HEK293 (cell line): Measurements from ENCODE around the gene AKR1B15.

Experiments used
- BCL6B ChIP-seq: fragments of 450-650 bp; formaldehyde crosslinking; IDR thresholded peaks from 2 replicates; pipeline ENCODE4 v1.5.1; 2017; ENCODE audit warnings: missing biosample characterization, missing genetic modification characterization
- GLI4 ChIP-seq: fragments of 450-650 bp; formaldehyde crosslinking; IDR thresholded peaks from 2 replicates; pipeline ENCODE4 v1.5.1; 2016; ENCODE audit warnings: missing biosample characterization, missing genetic modification characterization
- KLF8 ChIP-seq: fragments of 450-650 bp; formaldehyde crosslinking; IDR thresholded peaks from 2 replicates; pipeline ENCODE4 v1.5.1; 2016; ENCODE audit warnings: missing biosample characterization, missing genetic modification characterization
- MEIS1 ChIP-seq: sonication (generic); formaldehyde crosslinking; IDR thresholded peaks from 2 replicates; pipeline ENCODE4 v1.8.1; 2022; ENCODE audit warnings: missing genetic modification reagents, mild to moderate bottlenecking, borderline replicate concordance
- PRDM10 ChIP-seq: fragments of 450-650 bp; formaldehyde crosslinking; IDR thresholded peaks from 2 replicates; pipeline ENCODE4 v1.5.1; 2016; ENCODE audit warnings: missing biosample characterization, missing genetic modification characterization
- SP3 ChIP-seq: fragments of 450-650 bp; formaldehyde crosslinking; IDR thresholded peaks from 2 replicates; pipeline ENCODE4 v1.5.1; 2016; ENCODE audit warnings: missing biosample characterization, missing genetic modification characterization
- ZBTB17 ChIP-seq: fragments of 450-650 bp; formaldehyde crosslinking; IDR thresholded peaks from 2 replicates; pipeline ENCODE4 v1.5.1; 2016; ENCODE audit warnings: missing biosample characterization, missing genetic modification characterization
- ZBTB20 ChIP-seq: fragments of 450-650 bp; formaldehyde crosslinking; IDR thresholded peaks from 2 replicates; pipeline ENCODE4 v1.5.1; 2016; ENCODE audit warnings: missing biosample characterization, missing genetic modification characterization
- ZBTB7A ChIP-seq: fragments of 450-650 bp; formaldehyde crosslinking; IDR thresholded peaks from 2 replicates; pipeline ENCODE4 v1.5.1; 2016; ENCODE audit warnings: low read depth, missing biosample characterization, missing genetic modification characterization
- ZIC2 ChIP-seq: fragments of 450-650 bp; formaldehyde crosslinking; IDR thresholded peaks from 2 replicates; pipeline ENCODE4 v1.5.1; 2016; ENCODE audit warnings: missing biosample characterization, missing genetic modification characterization
- ZNF121 ChIP-seq: fragments of 450-650 bp; formaldehyde crosslinking; IDR thresholded peaks from 2 replicates; pipeline ENCODE4 v1.5.1; 2016; ENCODE audit warnings: missing biosample characterization, missing genetic modification characterization
- ZNF324 ChIP-seq: fragments of 450-650 bp; formaldehyde crosslinking; IDR thresholded peaks from 2 replicates; pipeline ENCODE4 v1.5.1; 2016; ENCODE audit warnings: missing biosample characterization, missing genetic modification characterization
- ZNF341 ChIP-seq: fragments of 450-650 bp; formaldehyde crosslinking; IDR thresholded peaks from 2 replicates; pipeline ENCODE4; 2016; ENCODE audit warnings: low read depth, missing biosample characterization, missing genetic modification characterization
- ZNF362 ChIP-seq: fragments of 450-650 bp; formaldehyde crosslinking; IDR thresholded peaks from 2 replicates; pipeline ENCODE4 v1.5.1; 2016; ENCODE audit warnings: missing biosample characterization, missing genetic modification characterization
- ZNF391 ChIP-seq: fragments of 450-650 bp; formaldehyde crosslinking; IDR thresholded peaks from 2 replicates; pipeline ENCODE4 v1.5.1; 2016; ENCODE audit warnings: low read depth, missing biosample characterization, missing genetic modification characterization, borderline replicate concordance
- ZNF549 ChIP-seq: fragments of 450-650 bp; IDR thresholded peaks from 2 replicates; pipeline ENCODE4 v1.5.1; 2018; ENCODE audit warnings: missing biosample characterization, missing genetic modification characterization, mild to moderate bottlenecking, inconsistent platforms, moderate library complexity
- ZNF560 ChIP-seq: fragments of 450-650 bp; formaldehyde crosslinking; IDR thresholded peaks from 2 replicates; pipeline ENCODE4 v1.5.1; 2017; ENCODE audit warnings: missing biosample characterization, missing genetic modification characterization, borderline replicate concordance
- ZNF624 ChIP-seq: fragments of 450-650 bp; formaldehyde crosslinking; IDR thresholded peaks from 2 replicates; pipeline ENCODE4 v1.5.1; 2017; ENCODE audit warnings: missing biosample characterization, missing genetic modification characterization
- ZNF670 ChIP-seq: fragments of 450-650 bp; formaldehyde crosslinking; IDR thresholded peaks from 2 replicates; pipeline ENCODE4 v1.5.1; 2016; ENCODE audit warnings: missing biosample characterization, missing genetic modification characterization, low read depth
- ZNF701 ChIP-seq: fragments of 450-650 bp; formaldehyde crosslinking; IDR thresholded peaks from 2 replicates; pipeline ENCODE4 v1.5.1; 2016; ENCODE audit warnings: missing biosample characterization, missing genetic modification characterization
- ZNF768 ChIP-seq: fragments of 450-650 bp; formaldehyde crosslinking; IDR thresholded peaks from 2 replicates; pipeline ENCODE4 v1.5.1; 2018; ENCODE audit warnings: missing biosample characterization, mild to moderate bottlenecking, missing genetic modification characterization
- ZNF777 ChIP-seq: fragments of 450-650 bp; formaldehyde crosslinking; IDR thresholded peaks from 2 replicates; pipeline ENCODE4 v1.5.1; 2017; ENCODE audit warnings: missing biosample characterization, missing genetic modification characterization, borderline replicate concordance
- TF ChIP-seq, protein P1 (sequence below): fragments of 450-650 bp; formaldehyde crosslinking; IDR thresholded peaks from 2 replicates; pipeline ENCODE4 v1.5.1; 2016; ENCODE audit warnings: missing biosample characterization, missing genetic modification characterization, borderline replicate concordance
- TF ChIP-seq, protein P2 (sequence below): fragments of 450-650 bp; formaldehyde crosslinking; IDR thresholded peaks from 2 replicates; pipeline ENCODE4 v1.5.1; 2016; ENCODE audit warnings: missing biosample characterization, missing genetic modification characterization, borderline replicate concordance
- TF ChIP-seq, protein P3 (sequence below): fragments of 450-650 bp; formaldehyde crosslinking; IDR thresholded peaks from 2 replicates; pipeline ENCODE4 v1.5.1; 2016; ENCODE audit warnings: missing biosample characterization, missing genetic modification characterization

The AKR1B15 gene

DNA sequence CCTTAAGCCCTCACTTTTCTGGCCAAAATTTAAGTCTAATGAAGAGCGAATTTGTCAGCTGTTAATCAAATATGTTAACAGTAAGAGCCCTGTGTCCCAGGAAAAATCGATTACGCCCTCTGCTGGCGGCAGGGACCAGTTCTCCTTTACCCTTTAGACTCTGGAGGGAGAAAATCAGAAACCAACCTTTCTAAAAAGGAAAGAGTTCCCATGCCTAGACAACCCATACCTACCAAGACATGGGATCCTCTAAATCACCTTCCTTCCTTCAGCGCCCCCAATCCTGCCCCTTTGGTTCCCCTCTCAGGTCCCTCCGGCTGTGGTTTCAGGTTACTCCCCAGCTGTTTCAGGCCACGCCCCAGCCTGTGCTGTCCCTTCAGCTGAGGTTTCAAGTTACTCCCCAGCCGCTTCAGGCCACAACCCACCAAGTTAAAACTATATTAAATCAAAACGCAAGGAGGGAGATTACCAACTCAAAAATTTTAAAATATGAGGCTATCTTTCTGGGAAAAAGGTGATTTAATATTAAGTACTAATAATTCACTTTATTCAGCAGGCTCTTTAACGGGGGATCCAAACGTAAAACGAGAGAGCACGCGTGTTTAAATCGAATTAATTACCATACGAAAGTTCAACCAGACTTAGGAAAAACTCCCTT is 1.4 kb upstream of the AKR1B15 start (continued):
- no peak for TF ChIP-seq BCL6B (tag by site-specific recombination)
- TF ChIP-seq ZNF549 = no peak
- TF ChIP-seq ZIC2 (tag by site-specific recombination) = no peak
- no peak for TF ChIP-seq MEIS1
- TF ChIP-seq PRDM10 = peak; percentile 43; the same call in 1 of the 2 replicates
- TF ChIP-seq, protein P1, sequence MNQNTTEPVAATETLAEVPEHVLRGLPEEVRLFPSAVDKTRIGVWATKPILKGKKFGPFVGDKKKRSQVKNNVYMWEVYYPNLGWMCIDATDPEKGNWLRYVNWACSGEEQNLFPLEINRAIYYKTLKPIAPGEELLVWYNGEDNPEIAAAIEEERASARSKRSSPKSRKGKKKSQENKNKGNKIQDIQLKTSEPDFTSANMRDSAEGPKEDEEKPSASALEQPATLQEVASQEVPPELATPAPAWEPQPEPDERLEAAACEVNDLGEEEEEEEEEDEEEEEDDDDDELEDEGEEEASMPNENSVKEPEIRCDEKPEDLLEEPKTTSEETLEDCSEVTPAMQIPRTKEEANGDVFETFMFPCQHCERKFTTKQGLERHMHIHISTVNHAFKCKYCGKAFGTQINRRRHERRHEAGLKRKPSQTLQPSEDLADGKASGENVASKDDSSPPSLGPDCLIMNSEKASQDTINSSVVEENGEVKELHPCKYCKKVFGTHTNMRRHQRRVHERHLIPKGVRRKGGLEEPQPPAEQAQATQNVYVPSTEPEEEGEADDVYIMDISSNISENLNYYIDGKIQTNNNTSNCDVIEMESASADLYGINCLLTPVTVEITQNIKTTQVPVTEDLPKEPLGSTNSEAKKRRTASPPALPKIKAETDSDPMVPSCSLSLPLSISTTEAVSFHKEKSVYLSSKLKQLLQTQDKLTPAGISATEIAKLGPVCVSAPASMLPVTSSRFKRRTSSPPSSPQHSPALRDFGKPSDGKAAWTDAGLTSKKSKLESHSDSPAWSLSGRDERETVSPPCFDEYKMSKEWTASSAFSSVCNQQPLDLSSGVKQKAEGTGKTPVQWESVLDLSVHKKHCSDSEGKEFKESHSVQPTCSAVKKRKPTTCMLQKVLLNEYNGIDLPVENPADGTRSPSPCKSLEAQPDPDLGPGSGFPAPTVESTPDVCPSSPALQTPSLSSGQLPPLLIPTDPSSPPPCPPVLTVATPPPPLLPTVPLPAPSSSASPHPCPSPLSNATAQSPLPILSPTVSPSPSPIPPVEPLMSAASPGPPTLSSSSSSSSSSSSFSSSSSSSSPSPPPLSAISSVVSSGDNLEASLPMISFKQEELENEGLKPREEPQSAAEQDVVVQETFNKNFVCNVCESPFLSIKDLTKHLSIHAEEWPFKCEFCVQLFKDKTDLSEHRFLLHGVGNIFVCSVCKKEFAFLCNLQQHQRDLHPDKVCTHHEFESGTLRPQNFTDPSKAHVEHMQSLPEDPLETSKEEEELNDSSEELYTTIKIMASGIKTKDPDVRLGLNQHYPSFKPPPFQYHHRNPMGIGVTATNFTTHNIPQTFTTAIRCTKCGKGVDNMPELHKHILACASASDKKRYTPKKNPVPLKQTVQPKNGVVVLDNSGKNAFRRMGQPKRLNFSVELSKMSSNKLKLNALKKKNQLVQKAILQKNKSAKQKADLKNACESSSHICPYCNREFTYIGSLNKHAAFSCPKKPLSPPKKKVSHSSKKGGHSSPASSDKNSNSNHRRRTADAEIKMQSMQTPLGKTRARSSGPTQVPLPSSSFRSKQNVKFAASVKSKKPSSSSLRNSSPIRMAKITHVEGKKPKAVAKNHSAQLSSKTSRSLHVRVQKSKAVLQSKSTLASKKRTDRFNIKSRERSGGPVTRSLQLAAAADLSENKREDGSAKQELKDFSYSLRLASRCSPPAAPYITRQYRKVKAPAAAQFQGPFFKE (tag by site-specific recombination) = no peak
- no peak for TF ChIP-seq ZNF624 (tag by site-specific recombination)
- TF ChIP-seq ZBTB7A (tag by site-specific recombination) = no peak
- no peak for TF ChIP-seq ZNF121 (tag by site-specific recombination)
- peak; percentile 30; the same call in 1 of the 2 replicates for TF ChIP-seq SP3 (tag by site-specific recombination)
- no peak for TF ChIP-seq ZNF560
- peak; percentile 60 for TF ChIP-seq ZBTB17
- TF ChIP-seq, protein P2, sequence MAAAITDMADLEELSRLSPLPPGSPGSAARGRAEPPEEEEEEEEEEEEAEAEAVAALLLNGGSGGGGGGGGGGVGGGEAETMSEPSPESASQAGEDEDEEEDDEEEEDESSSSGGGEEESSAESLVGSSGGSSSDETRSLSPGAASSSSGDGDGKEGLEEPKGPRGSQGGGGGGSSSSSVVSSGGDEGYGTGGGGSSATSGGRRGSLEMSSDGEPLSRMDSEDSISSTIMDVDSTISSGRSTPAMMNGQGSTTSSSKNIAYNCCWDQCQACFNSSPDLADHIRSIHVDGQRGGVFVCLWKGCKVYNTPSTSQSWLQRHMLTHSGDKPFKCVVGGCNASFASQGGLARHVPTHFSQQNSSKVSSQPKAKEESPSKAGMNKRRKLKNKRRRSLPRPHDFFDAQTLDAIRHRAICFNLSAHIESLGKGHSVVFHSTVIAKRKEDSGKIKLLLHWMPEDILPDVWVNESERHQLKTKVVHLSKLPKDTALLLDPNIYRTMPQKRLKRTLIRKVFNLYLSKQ = no peak
- TF ChIP-seq ZNF362 (tag by site-specific recombination) = no peak
- peak; percentile 56; the same call in 1 of the 2 replicates for TF ChIP-seq KLF8 (tag by site-specific recombination)
- no peak for TF ChIP-seq ZNF324 (tag by site-specific recombination)
- TF ChIP-seq, protein P3, sequence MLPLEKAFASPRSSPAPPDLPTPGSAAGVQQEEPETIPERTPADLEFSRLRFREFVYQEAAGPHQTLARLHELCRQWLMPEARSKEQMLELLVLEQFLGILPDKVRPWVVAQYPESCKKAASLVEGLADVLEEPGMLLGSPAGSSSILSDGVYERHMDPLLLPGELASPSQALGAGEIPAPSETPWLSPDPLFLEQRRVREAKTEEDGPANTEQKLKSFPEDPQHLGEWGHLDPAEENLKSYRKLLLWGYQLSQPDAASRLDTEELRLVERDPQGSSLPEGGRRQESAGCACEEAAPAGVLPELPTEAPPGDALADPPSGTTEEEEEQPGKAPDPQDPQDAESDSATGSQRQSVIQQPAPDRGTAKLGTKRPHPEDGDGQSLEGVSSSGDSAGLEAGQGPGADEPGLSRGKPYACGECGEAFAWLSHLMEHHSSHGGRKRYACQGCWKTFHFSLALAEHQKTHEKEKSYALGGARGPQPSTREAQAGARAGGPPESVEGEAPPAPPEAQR (tag by site-specific recombination) = no peak
- TF ChIP-seq ZNF341 = peak; percentile 63
- no peak for TF ChIP-seq ZNF391 (tag by site-specific recombination)
- TF ChIP-seq ZNF777 (tag by site-specific recombination) = no peak
- no peak for TF ChIP-seq GLI4 (tag by site-specific recombination)
- no peak for TF ChIP-seq ZBTB20 (tag by site-specific recombination)
- no peak for TF ChIP-seq ZNF670 (tag by site-specific recombination)
- no peak for TF ChIP-seq ZNF701 (tag by site-specific recombination)
- no peak for TF ChIP-seq ZNF768
